ENCODE results near the gene RORB. TPM values are rescaled to one million over a fixed set of nuclear protein-coding genes. Genes with fewer than 3 reads are reported as not detected.

The RORB gene
- total RNA-seq, 3 donors from 2014 or later = 0.19 to 0.66 TPM; not detected in 1

- no peak for ATAC-seq
- DNase-seq = no peak
- intact Hi-C loops (cut with DNase I, micrococcal nuclease) = no loop called here
Observed at GRCh38 chr9:74554751-74555419, 57.8 kb downstream of the RORB start.

GRCh38 chr9:74555565-74555964 is 58.4 kb downstream of the RORB start:
- Histone ChIP-seq H3K4me1 (ENCODE audit: low read depth) (no peaks in the 10 kb centered on the region), H3K4me3 (no peak overlapping the region), H3K9me3 (no peaks in the 10 kb centered on the region), H3K36me3 (ENCODE audit: low read depth) (no peaks in the 10 kb centered on the region)
- ATAC-seq = no peak
- DNase-seq = no peak
- intact Hi-C loops (cut with DNase I, micrococcal nuclease) = no loop called here
- no peak for TF ChIP-seq CTCF (IDR thresholded peaks at IDR 0.05)

More at GRCh38 chr9:74554751-74555419, 57.8 kb downstream of the RORB start:
- no peaks in the 10 kb centered on the region for H3K9me3 ChIP-seq
- no peaks in the 10 kb centered on the region for H3K4me1 ChIP-seq (ENCODE audit: low read depth)
- no peak for TF ChIP-seq CTCF (IDR thresholded peaks at IDR 0.05)
- no peaks in the 10 kb centered on the region for H3K36me3 ChIP-seq (ENCODE audit: low read depth)
- no peak overlapping the region for H3K4me3 ChIP-seq

GRCh38 chr9:74556685-74557084 is 59.5 kb downstream of the RORB start:
- Histone ChIP-seq H3K36me3 (ENCODE audit: low read depth) (no peaks in the 10 kb centered on the region), H3K4me1 (ENCODE audit: low read depth) (no peaks in the 10 kb centered on the region), H3K4me3 (no peak overlapping the region), H3K9me3 (no peaks in the 10 kb centered on the region)
- no peak for TF ChIP-seq CTCF (IDR thresholded peaks at IDR 0.05)
- intact Hi-C loops (cut with DNase I, micrococcal nuclease) = no loop called here
- DNase-seq (no peak), ATAC-seq (no peak)

GRCh38 chr9:74557571-74557970 is 60.4 kb downstream of the RORB start:
- TF ChIP-seq CTCF (IDR thresholded peaks at IDR 0.05) = no peak
- no peak overlapping the region for H3K4me3 ChIP-seq
- ATAC-seq (no peak), DNase-seq (no peak)
- H3K9me3 ChIP-seq = no peaks in the 10 kb centered on the region
- intact Hi-C loops (cut with DNase I, micrococcal nuclease) = no loop called here
- no peaks in the 10 kb centered on the region for H3K4me1 ChIP-seq (ENCODE audit: low read depth)
- H3K36me3 ChIP-seq (ENCODE audit: low read depth) = no peaks in the 10 kb centered on the region

GRCh38 chr9:74562611-74563010 is 65.5 kb downstream of the RORB start:
- TF ChIP-seq CTCF (IDR thresholded peaks at IDR 0.05) = no peak
- Histone ChIP-seq H3K9me3 (no peaks in the 10 kb centered on the region), H3K4me3 (no peak overlapping the region), H3K36me3 (ENCODE audit: low read depth) (no peaks in the 10 kb centered on the region), H3K4me1 (ENCODE audit: low read depth) (no peaks in the 10 kb centered on the region)
- DNase-seq = no peak
- no peak for ATAC-seq
- intact Hi-C loops (cut with DNase I, micrococcal nuclease) = no loop called here

All from mucosa of descending colon (tissue), 3 donors.